Breast epithelium (tissue), 3 donors: ENCODE measurements around the gene RC3H2.

ENCODE experiments used
- POLR2A ChIP-seq: fragments of 450-650 bp; IDR thresholded peaks from one replicate; pipeline ENCODE4 v1.6.1; 2016; ENCODE audit warnings: antibody characterized with exemption, mild to moderate bottlenecking, moderate library complexity
- TF ChIP-seq, protein P1 (sequence below), 3 donors: fragments of 450-650 bp; IDR thresholded peaks; one replicate each; pipeline ENCODE4 v1.5.1; 2016 to 2017; ENCODE audit warnings: antibody characterized with exemption in 3 of 3, mild to moderate bottlenecking in 3 of 3, moderate library complexity in 3 of 3

DNA sequence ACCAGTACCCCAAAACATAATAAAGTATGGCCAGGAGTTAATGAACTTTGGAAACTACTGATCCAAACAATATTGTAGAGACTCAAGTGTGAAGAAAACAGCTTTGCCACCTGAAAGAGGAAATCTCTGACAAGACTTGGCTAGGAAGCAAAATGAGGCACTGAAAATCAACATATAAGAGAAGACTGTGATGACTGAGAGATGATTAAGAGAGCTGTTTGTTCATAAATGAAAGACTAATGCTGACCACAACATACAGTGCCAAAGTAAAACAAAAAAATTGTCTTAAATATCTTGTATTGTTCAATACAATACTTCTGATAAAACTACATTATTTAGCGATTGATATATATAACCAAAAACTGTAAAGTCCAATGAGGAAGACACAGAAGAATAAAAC is 7.2 kb downstream of the RC3H2 start:
- TF ChIP-seq POLR2A: no peak
- TF ChIP-seq, protein P1, sequence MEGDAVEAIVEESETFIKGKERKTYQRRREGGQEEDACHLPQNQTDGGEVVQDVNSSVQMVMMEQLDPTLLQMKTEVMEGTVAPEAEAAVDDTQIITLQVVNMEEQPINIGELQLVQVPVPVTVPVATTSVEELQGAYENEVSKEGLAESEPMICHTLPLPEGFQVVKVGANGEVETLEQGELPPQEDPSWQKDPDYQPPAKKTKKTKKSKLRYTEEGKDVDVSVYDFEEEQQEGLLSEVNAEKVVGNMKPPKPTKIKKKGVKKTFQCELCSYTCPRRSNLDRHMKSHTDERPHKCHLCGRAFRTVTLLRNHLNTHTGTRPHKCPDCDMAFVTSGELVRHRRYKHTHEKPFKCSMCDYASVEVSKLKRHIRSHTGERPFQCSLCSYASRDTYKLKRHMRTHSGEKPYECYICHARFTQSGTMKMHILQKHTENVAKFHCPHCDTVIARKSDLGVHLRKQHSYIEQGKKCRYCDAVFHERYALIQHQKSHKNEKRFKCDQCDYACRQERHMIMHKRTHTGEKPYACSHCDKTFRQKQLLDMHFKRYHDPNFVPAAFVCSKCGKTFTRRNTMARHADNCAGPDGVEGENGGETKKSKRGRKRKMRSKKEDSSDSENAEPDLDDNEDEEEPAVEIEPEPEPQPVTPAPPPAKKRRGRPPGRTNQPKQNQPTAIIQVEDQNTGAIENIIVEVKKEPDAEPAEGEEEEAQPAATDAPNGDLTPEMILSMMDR (IDR thresholded peaks at IDR 0.05): no peak
